GM18520 (cell line): ENCODE measurements around the gene SERPINE1.

Experiments
- ATAC-seq: cut with Tn5 transposase; IDR thresholded peaks from one replicate; pipeline ENCODE4 v1.9.1; 2021; ENCODE audit not compliant: unreplicated experiment

SERPINE1 gene

DNA sequence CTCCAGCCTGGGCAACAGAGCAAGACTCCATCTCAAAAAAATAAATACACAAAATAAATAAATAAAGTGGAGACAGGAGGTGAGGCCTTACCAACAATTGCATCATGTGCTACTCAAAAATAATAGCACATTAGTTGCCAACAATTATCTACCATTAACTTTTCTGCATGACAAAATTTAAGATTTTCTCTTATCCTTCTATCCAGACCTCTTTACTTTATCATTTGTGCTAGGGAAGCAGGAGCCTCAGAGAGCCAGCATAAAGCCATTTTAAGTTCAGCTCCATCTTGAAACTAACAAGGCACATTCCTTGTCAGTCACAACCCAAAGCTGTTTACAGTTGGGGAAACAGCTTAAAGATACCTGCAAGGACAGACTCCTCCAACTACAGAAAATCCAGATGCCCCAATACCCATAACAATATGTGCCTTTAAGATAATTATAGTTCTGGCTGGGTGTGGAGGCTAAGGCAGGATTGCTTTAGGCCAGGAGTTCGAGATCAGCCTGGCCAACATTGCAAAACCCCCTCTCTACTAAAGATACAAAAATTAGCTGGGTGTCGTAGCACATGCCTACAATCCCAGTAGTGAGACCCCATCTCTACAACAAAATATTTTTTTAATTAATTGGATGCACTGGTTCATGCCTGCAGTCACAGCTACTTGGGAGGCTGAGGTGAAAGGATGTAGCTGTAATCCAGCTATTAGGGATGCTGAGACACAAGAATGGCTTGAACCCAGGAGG is 25.2 kb downstream of the SERPINE1 start:
- no peak for ATAC-seq

DNA sequence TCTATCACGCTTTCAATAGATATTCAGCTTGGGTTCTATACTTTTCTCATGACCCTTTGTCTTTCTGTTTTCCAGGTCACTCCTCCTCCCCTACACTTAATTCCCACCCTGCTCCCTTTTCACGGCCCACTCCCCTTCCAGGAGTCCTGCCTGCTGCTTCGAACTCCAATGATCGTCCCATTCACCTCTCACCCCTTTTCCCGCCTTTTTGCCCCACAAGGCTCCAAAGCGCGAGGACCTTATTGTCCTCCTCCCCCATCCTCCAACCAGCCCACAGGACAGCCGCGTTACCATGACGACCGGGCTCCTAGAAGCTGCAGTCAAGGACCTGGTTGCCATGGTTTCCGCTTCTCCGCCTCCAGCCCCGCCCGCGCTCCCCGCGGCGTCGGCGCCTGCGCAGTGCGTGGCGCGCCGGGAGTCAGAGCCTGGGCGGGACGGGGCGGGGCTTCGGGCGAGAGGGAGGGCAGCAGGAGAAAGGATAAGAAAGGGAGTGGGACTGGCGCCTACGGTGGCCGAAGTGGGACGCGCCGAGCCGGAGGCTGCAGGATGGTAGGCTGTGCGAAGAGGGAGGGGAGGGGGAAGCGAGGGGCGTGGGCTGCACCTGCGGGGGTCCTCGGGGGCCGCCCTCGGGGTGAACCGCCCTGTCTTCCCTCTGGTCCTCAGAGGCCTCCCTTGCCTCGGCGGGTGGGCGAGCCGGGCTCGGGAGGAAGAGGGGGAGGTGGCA is 27.2 kb downstream of the SERPINE1 start, which contains the start of gene AP1S1:
AP1S1 (plus strand) TSS at position 508 of the 724 bp plus-strand sequence; CDS start at position 547, 39 bp downstream.
- ATAC-seq: peak; percentile 73

DNA sequence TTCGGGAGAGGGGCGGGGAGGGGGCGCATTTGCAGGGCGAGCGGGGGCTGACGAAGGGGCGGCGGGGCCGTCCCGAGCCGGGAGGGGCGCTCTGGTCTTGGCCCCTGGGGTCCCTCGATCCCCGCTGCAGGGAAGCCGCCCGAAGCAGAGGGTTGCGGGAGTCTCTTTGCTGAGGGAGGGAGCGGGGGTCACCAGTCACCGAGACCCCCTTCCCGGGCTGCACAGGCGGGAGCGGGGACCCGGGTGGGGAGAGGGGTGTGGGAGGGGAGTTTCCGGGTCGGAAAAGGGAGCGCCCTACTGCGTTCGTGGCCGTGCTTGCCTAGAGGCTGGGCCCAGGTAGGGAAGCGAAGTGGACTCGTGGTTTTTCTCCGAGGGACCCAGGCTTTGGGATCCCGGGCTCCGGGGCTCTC is 27.8 kb downstream of the SERPINE1 start:
- ATAC-seq: no peak

GRCh38 chr7:101155303-101155702 is 28.4 kb downstream of the SERPINE1 start:
- no peak for ATAC-seq

DNA sequence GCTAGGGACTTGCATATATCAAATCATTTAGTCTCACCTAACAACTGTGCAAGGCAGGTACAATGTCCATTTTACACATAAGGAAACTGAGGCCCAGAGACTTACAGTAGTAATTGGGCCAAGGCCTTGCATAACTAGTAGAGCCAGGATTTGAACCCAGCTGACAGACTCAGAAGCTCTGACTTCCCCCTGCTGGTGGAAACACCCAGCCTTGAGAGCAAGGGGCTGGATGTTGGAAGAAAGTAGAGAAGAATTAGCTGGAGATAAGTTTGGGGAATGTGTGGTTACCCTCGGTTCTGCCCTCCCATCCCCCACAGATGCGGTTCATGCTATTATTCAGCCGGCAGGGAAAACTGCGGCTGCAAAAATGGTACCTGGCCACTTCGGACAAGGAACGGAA is 29.4 kb downstream of the SERPINE1 start:
- ATAC-seq: no peak

- no peak for ATAC-seq
Measured at GRCh38 chr7:101156866-101157589, 30.1 kb downstream of the SERPINE1 start.

DNA sequence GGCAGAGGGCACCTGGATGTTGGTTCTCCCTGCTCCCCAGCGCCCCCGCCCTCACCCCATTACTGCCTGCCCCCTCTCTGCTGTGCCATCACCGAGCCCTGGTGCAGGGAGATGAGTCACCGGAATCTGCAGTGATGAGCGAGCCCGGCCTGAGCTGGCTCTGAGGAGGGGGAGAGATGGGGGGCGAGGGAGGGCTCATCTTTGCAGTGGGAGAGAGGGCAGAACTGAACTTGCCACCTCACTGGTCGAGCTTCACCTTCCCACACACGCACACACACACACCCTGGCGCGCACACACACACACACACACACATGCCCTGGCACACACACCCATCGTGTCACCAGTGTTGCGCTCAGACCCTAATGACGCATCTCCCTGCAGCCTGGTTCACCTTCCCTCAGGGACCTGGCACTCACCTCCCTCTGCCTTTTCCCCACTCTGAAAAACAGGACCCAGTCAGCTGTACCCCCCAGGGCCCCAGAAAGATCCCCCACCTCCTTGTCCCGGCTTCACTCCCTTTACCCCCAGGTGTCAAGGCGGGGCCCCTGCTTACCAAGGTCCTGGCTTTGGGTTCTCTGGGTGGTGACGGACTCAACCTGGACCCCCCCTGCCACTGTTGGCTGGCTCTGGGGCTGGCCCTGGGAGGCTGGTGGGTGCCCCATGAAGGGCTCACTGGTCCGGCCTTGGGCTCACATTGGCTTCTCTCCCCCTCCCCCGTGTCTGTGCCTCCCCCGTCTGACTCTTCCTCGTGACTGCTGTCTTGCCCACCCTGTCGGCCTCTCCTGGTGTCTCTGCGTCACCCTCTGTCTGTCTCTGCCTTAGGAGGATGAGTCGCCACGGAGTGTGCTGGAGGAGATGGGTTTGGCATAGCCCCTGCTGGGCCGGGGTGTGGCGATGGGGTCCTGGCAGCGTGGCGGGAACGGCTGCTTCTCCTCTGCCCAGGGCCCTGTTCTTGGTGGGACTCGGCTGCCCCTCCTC is 33.1 kb downstream of the SERPINE1 start:
- ATAC-seq: no peak

- ATAC-seq: no peak
Measured at GRCh38 chr7:101160910-101161309, 34.0 kb downstream of the SERPINE1 start.

GRCh38 chr7:101161692-101162471 is 35.0 kb downstream of the SERPINE1 start:
- no peak for ATAC-seq

DNA sequence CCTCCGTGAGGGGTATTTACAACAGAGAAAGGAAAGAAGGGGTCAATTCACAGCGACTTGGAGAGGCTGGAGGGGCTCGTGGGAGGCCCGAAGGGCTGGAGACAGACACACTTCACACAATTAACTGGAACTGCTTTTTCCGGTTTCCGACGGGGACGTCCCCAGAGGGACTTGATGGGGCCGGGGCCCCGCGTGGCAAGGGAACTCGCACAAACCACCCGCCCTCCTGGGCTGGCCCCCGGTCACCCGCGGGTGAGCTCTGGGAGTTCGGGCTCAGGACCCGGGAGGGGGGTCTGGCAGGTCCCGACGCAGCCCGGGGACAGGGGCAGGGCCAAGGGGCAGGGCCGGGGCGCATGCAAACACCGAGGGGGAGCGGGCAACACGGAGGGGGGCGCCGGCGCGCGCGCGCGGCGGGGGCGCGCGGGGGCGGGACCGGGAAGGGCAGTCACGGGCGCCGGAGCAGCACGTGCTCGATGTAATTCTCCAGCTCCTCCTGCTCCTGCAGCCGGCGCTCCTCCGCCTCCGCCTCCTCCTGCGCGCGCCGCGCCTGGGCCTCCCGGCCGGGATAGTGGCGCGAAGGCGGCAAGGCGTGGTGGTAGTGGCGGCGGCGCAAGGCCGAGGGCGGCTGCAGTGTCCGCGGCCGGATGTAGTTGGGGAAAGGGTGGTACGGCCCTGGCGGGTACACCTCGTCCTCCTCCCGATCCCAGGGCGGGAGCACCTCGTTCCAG is 35.8 kb downstream of the SERPINE1 start:
- ATAC-seq: no peak

DNA sequence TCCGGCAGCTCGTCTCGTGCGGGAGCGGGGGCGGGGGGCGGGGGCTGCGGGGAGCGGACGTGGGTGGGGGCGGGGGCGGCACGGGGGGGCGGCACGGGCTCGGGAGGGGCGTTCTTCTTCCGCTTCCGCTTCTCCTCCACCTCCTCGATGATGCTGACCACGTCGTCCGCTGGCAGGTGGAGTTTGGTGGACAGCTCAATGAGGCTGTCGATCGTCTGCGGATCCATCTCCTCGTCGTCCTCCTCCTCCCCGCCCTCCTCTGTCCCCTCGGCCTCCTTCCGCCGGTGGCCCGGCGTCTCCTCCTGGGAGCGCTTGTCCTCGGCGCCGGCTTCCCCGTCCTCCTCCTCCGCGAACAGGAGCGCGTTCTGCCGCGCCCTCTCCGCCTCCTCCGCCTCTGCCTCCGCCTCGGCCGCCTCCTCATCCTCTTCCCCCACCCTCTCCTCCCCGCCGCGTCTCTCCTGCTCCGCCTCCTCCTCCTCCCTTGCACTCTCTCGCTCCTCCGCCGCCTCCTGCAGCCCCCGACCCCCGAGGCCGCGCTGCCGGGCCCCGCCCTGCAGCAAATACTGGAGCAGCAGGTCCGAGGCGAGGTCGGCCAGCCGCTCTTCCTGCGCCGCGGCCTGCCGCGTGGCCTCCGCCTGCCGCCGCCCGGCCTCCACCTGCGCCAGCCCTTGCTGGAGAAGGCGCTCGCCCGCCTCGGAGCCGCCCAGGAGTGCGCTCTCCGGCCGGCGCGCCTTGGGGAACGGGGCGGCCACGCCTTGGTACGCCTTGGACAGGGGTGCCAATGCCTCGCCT is 36.6 kb downstream of the SERPINE1 start:
- no peak for ATAC-seq

DNA sequence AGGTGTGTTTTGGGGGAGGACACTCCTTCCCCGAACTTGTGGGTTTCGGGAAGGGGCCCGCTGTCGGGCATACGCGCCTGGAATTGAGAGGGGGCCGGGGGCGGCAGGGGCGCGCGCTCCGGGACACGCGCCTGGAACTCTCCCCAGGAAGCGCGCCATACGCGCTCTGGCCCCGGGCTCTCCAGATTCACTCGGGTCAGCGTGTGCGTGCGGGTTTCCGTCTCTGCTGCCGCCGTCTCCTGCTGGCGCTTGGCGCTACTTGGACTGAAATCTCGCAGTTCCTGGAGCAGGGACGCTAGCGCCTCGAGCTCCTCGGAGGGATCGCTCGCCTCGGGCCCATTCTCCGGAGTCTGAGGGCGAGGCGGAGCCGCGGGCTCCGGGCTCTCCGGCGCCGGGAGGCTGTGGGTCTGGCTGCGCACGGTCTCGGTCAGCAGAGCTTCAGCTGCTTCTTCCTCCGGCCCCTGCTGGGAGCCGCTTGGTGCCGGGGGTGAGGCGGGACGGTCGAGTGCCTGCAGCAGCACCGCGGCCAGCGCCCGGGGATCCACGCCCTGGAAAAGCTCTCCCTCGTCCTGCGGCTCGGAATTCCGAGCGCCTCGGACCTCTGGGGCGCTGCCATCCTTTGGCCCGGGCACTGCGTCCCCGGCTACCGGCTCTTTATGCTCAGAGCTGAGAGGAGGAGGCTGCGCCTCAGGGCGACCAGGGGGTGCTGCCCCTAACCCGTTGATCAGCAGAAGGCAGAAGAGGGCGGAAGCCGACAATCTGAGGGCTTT is 37.4 kb downstream of the SERPINE1 start:
- no peak for ATAC-seq

DNA sequence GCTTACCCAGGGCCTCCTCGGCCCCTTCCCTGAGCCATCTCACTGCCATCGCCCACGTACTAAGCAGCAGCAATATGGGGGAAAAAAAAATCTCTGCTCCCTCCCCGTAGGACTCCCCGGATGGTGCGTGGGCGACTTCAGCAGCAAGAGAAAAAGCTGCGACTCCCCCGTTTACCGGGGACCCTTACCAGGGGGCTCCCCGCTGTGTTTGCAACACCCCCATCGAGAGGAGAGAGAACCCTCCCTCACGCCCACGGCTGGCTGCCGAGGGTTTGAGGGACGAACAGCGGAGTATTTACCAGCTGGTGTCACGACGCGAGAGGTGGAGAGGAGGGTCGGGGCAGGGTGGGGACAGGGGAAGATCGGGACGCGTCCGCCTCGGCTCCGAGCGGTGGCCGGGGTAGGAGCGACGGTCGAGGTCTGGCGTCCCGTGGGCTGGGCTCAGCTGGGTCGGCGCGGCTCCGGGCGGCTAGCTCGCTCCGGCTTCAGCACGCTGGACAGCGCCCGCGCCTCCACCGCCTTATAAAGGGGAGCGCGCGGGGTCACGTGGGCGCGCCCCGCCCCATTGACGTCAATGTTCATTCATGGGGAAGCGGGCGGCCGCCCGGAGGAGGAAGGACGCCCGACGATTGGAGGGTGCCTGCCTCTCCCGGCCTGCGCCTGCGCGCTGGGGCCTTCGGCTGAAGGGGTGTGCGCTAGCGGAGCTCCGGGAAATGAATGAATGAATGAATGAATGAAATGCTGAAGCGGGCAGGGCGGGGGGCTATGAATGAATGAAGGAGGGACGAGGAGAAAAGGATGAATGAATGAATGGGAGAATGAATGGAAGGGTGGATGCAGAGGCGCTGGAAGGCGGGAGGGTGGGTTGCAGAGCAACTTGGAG is 38.4 kb downstream of the SERPINE1 start, which contains the start of gene VGF:
VGF (minus strand) TSS at position 495 of the 883 bp plus-strand sequence. CDS start 726 bp downstream, outside the sequence.
- peak; percentile 86 for ATAC-seq

GRCh38 chr7:101165958-101166647 is 39.2 kb downstream of the SERPINE1 start:
- no peak for ATAC-seq

DNA sequence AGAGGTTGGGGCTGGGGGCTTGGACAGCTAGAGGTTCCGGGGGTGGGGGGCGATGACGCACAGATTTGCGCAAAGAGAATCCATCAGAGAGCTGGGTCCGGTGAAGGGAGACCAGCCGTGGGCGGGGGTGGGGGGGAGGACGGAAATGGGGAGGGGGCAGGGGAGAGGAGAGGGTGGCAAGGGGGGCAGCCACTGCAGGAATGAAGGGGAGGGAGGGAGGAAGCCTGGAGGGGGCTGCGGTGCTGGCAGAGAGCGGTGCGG is 39.7 kb downstream of the SERPINE1 start:
- no peak for ATAC-seq
